IPS-18a (cell line): ENCODE data around the gene RGCC.

Experiments
- H3K27ac ChIP-seq: one replicate; pipeline ENCODE4 v1.5.1; 2013; ENCODE audit warnings: low read length
- H3K27me3 ChIP-seq: one replicate; pipeline ENCODE4 v1.6.1; 2013; ENCODE audit warnings: mild to moderate bottlenecking, low read length; ENCODE audit not compliant: control insufficient read depth, insufficient read depth
- H3K36me3 ChIP-seq: one replicate; pipeline ENCODE4 v1.6.1; 2013; ENCODE audit warnings: low read depth, low read length; ENCODE audit not compliant: control insufficient read depth
- H3K4me1 ChIP-seq: one replicate; pipeline ENCODE4 v1.6.1; 2013; ENCODE audit warnings: low read depth, low read length; ENCODE audit not compliant: control insufficient read depth
- H3K4me3 ChIP-seq: one replicate; pipeline ENCODE4 v1.5.1; 2013; ENCODE audit warnings: low read length
- H3K9ac ChIP-seq: one replicate; pipeline ENCODE4 v1.6.1; 2013; ENCODE audit warnings: mild to moderate bottlenecking, low read length, moderate library complexity
- H3K9me3 ChIP-seq: one replicate; pipeline ENCODE4 v1.6.1; 2013; ENCODE audit warnings: low read depth, low read length; ENCODE audit not compliant: control insufficient read depth

Gene RGCC

GRCh38 chr13:41454170-41454569, 3.2 kb upstream of the RGCC start:
- Histone ChIP-seq H3K36me3 (no peaks in the 10 kb centered on the region), H3K4me3 (no peak overlapping the region), H3K9ac (no peak overlapping the region), H3K27ac (no peak overlapping the region), H3K4me1 (no peaks in the 10 kb centered on the region), H3K27me3 (peaks cover 61% of the 10 kb centered on the region), H3K9me3 (no peaks in the 10 kb centered on the region)

- no peak overlapping the region for H3K4me3 ChIP-seq
- no peaks in the 10 kb centered on the region for H3K9me3 ChIP-seq
- no peak overlapping the region for H3K9ac ChIP-seq
- H3K36me3 ChIP-seq = no peaks in the 10 kb centered on the region
- H3K4me1 ChIP-seq = no peaks in the 10 kb centered on the region
- no peak overlapping the region for H3K27ac ChIP-seq
- peaks cover 74% of the 10 kb centered on the region for H3K27me3 ChIP-seq
These were observed 1.5 kb upstream of the RGCC start for GRCh38 chr13:41455725-41456419.

- no peak overlapping the region for H3K9ac ChIP-seq
- no peak overlapping the region for H3K27ac ChIP-seq
- no peaks in the 10 kb centered on the region for H3K9me3 ChIP-seq
- H3K27me3 ChIP-seq = peaks cover 73% of the 10 kb centered on the region
- H3K4me3 ChIP-seq = peak overlapping the region; percentile 54
- H3K4me1 ChIP-seq = no peaks in the 10 kb centered on the region
- no peaks in the 10 kb centered on the region for H3K36me3 ChIP-seq
These were observed 338 bp downstream of the RGCC start for GRCh38 chr13:41457589-41458186.

- Histone ChIP-seq H3K9ac (no peak overlapping the region), H3K9me3 (no peaks in the 10 kb centered on the region), H3K4me3 (peak overlapping the region; percentile 54), H3K27ac (no peak overlapping the region), H3K36me3 (no peaks in the 10 kb centered on the region), H3K27me3 (peaks cover 69% of the 10 kb centered on the region), H3K4me1 (no peaks in the 10 kb centered on the region)
These were observed 924 bp downstream of the RGCC start for GRCh38 chr13:41458187-41458760.

- Histone ChIP-seq H3K9me3 (no peaks in the 10 kb centered on the region), H3K27ac (no peak overlapping the region), H3K27me3 (peaks cover 66% of the 10 kb centered on the region), H3K9ac (no peak overlapping the region), H3K4me1 (no peaks in the 10 kb centered on the region), H3K4me3 (peak overlapping the region; percentile 54), H3K36me3 (no peaks in the 10 kb centered on the region)
These were observed 1.5 kb downstream of the RGCC start for GRCh38 chr13:41458761-41459431.

- Histone ChIP-seq H3K9me3 (no peaks in the 10 kb centered on the region), H3K4me1 (no peaks in the 10 kb centered on the region), H3K36me3 (no peaks in the 10 kb centered on the region), H3K9ac (no peak overlapping the region), H3K27ac (no peak overlapping the region), H3K27me3 (peaks cover 59% of the 10 kb centered on the region), H3K4me3 (no peak overlapping the region)
These were observed 2.2 kb downstream of the RGCC start for GRCh38 chr13:41459432-41460073.

GRCh38 chr13:41460074-41460465, 2.7 kb downstream of the RGCC start:
- H3K9me3 ChIP-seq = no peaks in the 10 kb centered on the region
- peaks cover 54% of the 10 kb centered on the region for H3K27me3 ChIP-seq
- H3K4me1 ChIP-seq = no peaks in the 10 kb centered on the region
- H3K36me3 ChIP-seq = no peaks in the 10 kb centered on the region
- no peak overlapping the region for H3K4me3 ChIP-seq
- no peak overlapping the region for H3K9ac ChIP-seq
- no peak overlapping the region for H3K27ac ChIP-seq

GRCh38 chr13:41460930-41461329, 3.6 kb downstream of the RGCC start:
- H3K9ac ChIP-seq = no peak overlapping the region
- H3K4me3 ChIP-seq = no peak overlapping the region

GRCh38 chr13:41461527-41462139, 4.3 kb downstream of the RGCC start:
- H3K27ac ChIP-seq = no peak overlapping the region
- H3K4me1 ChIP-seq = no peaks in the 10 kb centered on the region
- H3K9me3 ChIP-seq = no peaks in the 10 kb centered on the region
- H3K27me3 ChIP-seq = peaks cover 38% of the 10 kb centered on the region
- no peaks in the 10 kb centered on the region for H3K36me3 ChIP-seq
- H3K9ac ChIP-seq = no peak overlapping the region
- H3K4me3 ChIP-seq = no peak overlapping the region

More at GRCh38 chr13:41460930-41461329, 3.6 kb downstream of the RGCC start:
- peaks cover 45% of the 10 kb centered on the region for H3K27me3 ChIP-seq
- no peaks in the 10 kb centered on the region for H3K9me3 ChIP-seq
- H3K4me1 ChIP-seq = no peaks in the 10 kb centered on the region
- H3K36me3 ChIP-seq = no peaks in the 10 kb centered on the region
- no peak overlapping the region for H3K27ac ChIP-seq

- Histone ChIP-seq H3K27ac (no peak overlapping the region), H3K27me3 (peaks cover 30% of the 10 kb centered on the region), H3K36me3 (no peaks in the 10 kb centered on the region), H3K9me3 (no peaks in the 10 kb centered on the region), H3K9ac (no peak overlapping the region), H3K4me1 (no peaks in the 10 kb centered on the region), H3K4me3 (no peak overlapping the region)
These were observed 5.1 kb downstream of the RGCC start for GRCh38 chr13:41462427-41462826.
